Ectodermal cell (in vitro differentiated cells): ENCODE data around the gene MTF2.

ENCODE experiments used
- H3K27ac ChIP-seq: 2 replicates; pipeline ENCODE4 v1.7.0; 2013; ENCODE audit warnings: mild to moderate bottlenecking, low read depth, low read length; ENCODE audit not compliant: insufficient read depth, poor library complexity, severe bottlenecking
- H3K27me3 ChIP-seq: 2 replicates; pipeline ENCODE4 v1.7.0; 2013; ENCODE audit warnings: mild to moderate bottlenecking, low read length; ENCODE audit not compliant: insufficient read depth, control insufficient read depth, poor library complexity, severe bottlenecking
- H3K36me3 ChIP-seq: one replicate; pipeline ENCODE4 v1.7.0; 2013; ENCODE audit warnings: low read length; ENCODE audit not compliant: control insufficient read depth, insufficient read depth
- H3K4me1 ChIP-seq: one replicate; pipeline ENCODE4 v1.7.0; 2013; ENCODE audit warnings: low read length; ENCODE audit not compliant: control insufficient read depth, insufficient read depth
- H3K4me3 ChIP-seq: 2 replicates; pipeline ENCODE4 v1.7.0; 2013; ENCODE audit warnings: low read depth, low read length, control low read depth; ENCODE audit not compliant: insufficient read depth
- H3K9me3 ChIP-seq: 2 replicates; pipeline ENCODE4 v1.7.0; 2013; ENCODE audit warnings: mild to moderate bottlenecking, low read length, moderate library complexity; ENCODE audit not compliant: control insufficient read depth
- WGBS, 2 experiments: methylation state at CpG; one replicate each; pipeline ENCODE4 v1.1.7; 2013; ENCODE audit warnings: missing lambda C conversion rate in 2 of 2; 5-methylcytosine and 5-hydroxymethylcytosine counted together

The MTF2 gene

GRCh38 chr1:93178418-93178817 lies 99.3 kb downstream of the MTF2 start:
- WGBS, 2 experiments: 60 to 70% methylated on average over 3 to 4 of the region's 5 CpGs
- Histone ChIP-seq H3K4me3 (no peak overlapping the region), H3K27me3 (no peaks in the 10 kb centered on the region), H3K4me1 (no peaks in the 10 kb centered on the region), H3K9me3 (no peaks in the 10 kb centered on the region), H3K27ac (no peak overlapping the region), H3K36me3 (no peaks in the 10 kb centered on the region)

GRCh38 chr1:93179886-93180722 lies 101.0 kb downstream of the MTF2 start, which contains the start of gene TMED5:
TSS of gene TMED5 (minus strand) at chr1:93180413. CDS start at chr1:93180242, 171 bp downstream.
- no peaks in the 10 kb centered on the region for H3K27me3 ChIP-seq

GRCh38 chr1:93180723-93181613 lies 101.9 kb downstream of the MTF2 start, which contains the start of gene CCDC18:
TSS of gene CCDC18 (plus strand) at chr1:93180724. CDS start at chr1:93183362, 2,638 bp downstream.
- 4 to 5% methylated on average over 35 to 43 of the region's 43 CpGs for WGBS, 2 experiments
- peak within 1 kb of the TSS; percentile 91 for H3K27ac ChIP-seq
- no peaks in the 10 kb centered on the region for H3K36me3 ChIP-seq
- H3K9me3 ChIP-seq: no peaks in the 10 kb centered on the region
- H3K4me3 ChIP-seq: peak within 1 kb of the TSS; percentile 73
- no peaks in the 10 kb centered on the region for H3K4me1 ChIP-seq
- no peaks in the 10 kb centered on the region for H3K27me3 ChIP-seq

More at GRCh38 chr1:93179886-93180722, 101.0 kb downstream of the MTF2 start, which contains the start of gene TMED5:
- H3K27ac ChIP-seq: peak within 1 kb of the TSS; percentile 91
- WGBS, 2 experiments: 0% methylated on average over 78 of the region's 78 CpGs
- no peaks in the 10 kb centered on the region for H3K36me3 ChIP-seq
- no peaks in the 10 kb centered on the region for H3K9me3 ChIP-seq
- H3K4me1 ChIP-seq: no peaks in the 10 kb centered on the region
- H3K4me3 ChIP-seq: peak within 1 kb of the TSS; percentile 73

- H3K4me3 ChIP-seq: no peak overlapping the region
- no peaks in the 10 kb centered on the region for H3K27me3 ChIP-seq
- H3K9me3 ChIP-seq: no peaks in the 10 kb centered on the region
- H3K4me1 ChIP-seq: no peaks in the 10 kb centered on the region
- no peaks in the 10 kb centered on the region for H3K36me3 ChIP-seq
- whole genome bisulfite sequencing, 2 experiments: no CpG with 5 or more reads among the region's 1 CpG
- no peak overlapping the region for H3K27ac ChIP-seq
Observed at GRCh38 chr1:93186667-93187066, 107.6 kb downstream of the MTF2 start.
